GM12878 (cell line): ENCODE measurements around the gene DUOX1. TPM values are rescaled to one million over a fixed set of nuclear protein-coding genes. Genes with fewer than 3 reads are reported as not detected.
A peak's percentile ranks its signal among the peaks of the same experiment; 100 is the strongest.

ENCODE experiments used
- ATAC-seq: fragments of 200-7000 bp; cut with Tn5 transposase; 3 replicates; pipeline ENCODE4 v1.9.1; 2020; ENCODE audit warnings: mild to moderate bottlenecking, moderate library complexity
- BruUV-seq: library from RNA; stranded (reverse); fragments of 400-500 nt; replicated peaks from 2 replicates; lab custom pipeline; 2021; lab: Mats Ljungman, UMichigan
- CTCF ChIA-PET: fragments of 300-600 bp; sonication (Branson Sonifier 250); formaldehyde crosslinking; extraction: SDS; loops from one replicate; lab custom pipeline; 2021; ENCODE audit warnings: inconsistent platforms; lab: Yijun Ruan, JAX
- POLR2A ChIA-PET: fragments of 350-600 bp; formaldehyde crosslinking; extraction: SDS; loops from one replicate; lab custom pipeline; 2021; ENCODE audit warnings: inconsistent platforms; lab: Charles Lee
- RAD21 ChIA-PET: fragments of 300-600 bp; sonication (Branson Sonifier 250); formaldehyde crosslinking; loops from one replicate; lab custom pipeline; 2023; ENCODE audit warnings: antibody characterized with exemption; ENCODE audit not compliant: unreplicated experiment; lab: Charles Lee
- SMC1A ChIA-PET: fragments of 300-600 bp; sonication (Branson Sonifier 250); formaldehyde crosslinking; loops from one replicate; lab custom pipeline; 2023; ENCODE audit not compliant: unreplicated experiment, uncharacterized antibody; lab: Charles Lee
- DNase-seq: peaks from one replicate; pipeline ENCODE4 v3.0.0-alpha.2; 2011; ENCODE audit warnings: low read depth, low spot score
- FAIRE-seq: peaks from 3 replicates; lab custom pipeline; 2011; peaks lifted over from hg19 to GRCh38; lab: Jason Lieb, UNC
- H2AFZ ChIP-seq: 2 replicates; pipeline ENCODE4 v1.6.0; 2011; ENCODE audit warnings: low read depth, low read length, control low read depth; ENCODE audit not compliant: control insufficient read depth
- H3K27ac ChIP-seq: 2 replicates; pipeline ENCODE4 v1.5.1; 2011; ENCODE audit warnings: control low read depth; ENCODE audit not compliant: control insufficient read depth, insufficient read depth
- H3K27me3 ChIP-seq, 2 experiments: replicated peaks in 1 of 2; 2 replicates each; pipeline versions ENCODE4 v1.6.0 to v1.6.1; 2011; ENCODE audit warnings: low read length in 1 of 2; ENCODE audit not compliant: control insufficient read depth in 2 of 2, insufficient read depth in 2 of 2
- H3K36me3 ChIP-seq, 2 experiments: 2 replicates each; pipeline ENCODE4 v1.5.1; 2011; ENCODE audit warnings: low read length in 1 of 2; ENCODE audit not compliant: control insufficient read depth in 2 of 2, insufficient read depth in 2 of 2
- H3K4me1 ChIP-seq: 2 replicates; pipeline ENCODE4 v1.6.1; 2011; ENCODE audit warnings: mild to moderate bottlenecking, low read length, moderate library complexity, mixed read lengths; ENCODE audit not compliant: control insufficient read depth, insufficient read depth
- H3K4me2 ChIP-seq: 2 replicates; pipeline ENCODE4 v1.6.0; 2011; ENCODE audit warnings: control low read depth; ENCODE audit not compliant: control insufficient read depth, insufficient read depth
- H3K4me3 ChIP-seq: fragments of 200-600 bp; sonication (generic); 2 replicates; pipeline ENCODE4 v1.5.1; 2016
- H3K79me2 ChIP-seq: 2 replicates; pipeline ENCODE4 v1.6.0; 2011; ENCODE audit warnings: low read length; ENCODE audit not compliant: control insufficient read depth, insufficient read depth
- H3K9ac ChIP-seq: 2 replicates; pipeline ENCODE4 v1.8.0; 2011; ENCODE audit warnings: low read length, control low read depth, mixed read lengths; ENCODE audit not compliant: control insufficient read depth, insufficient read depth
- H3K9me3 ChIP-seq: replicated peaks from 3 replicates; pipeline ENCODE4 v1.5.1; 2011; ENCODE audit warnings: mild to moderate bottlenecking, low read length; ENCODE audit not compliant: control insufficient read depth, insufficient read depth
- H4K20me1 ChIP-seq: 2 replicates; pipeline ENCODE4 v1.6.0; 2011; ENCODE audit not compliant: control insufficient read depth, insufficient read depth
- CBFB ChIP-seq: IDR thresholded peaks from 2 replicates; pipeline ENCODE4 v1.6.1; 2016; ENCODE audit warnings: antibody characterized with exemption, low read depth
- CBX5 ChIP-seq: sonication (generic); IDR thresholded peaks from 2 replicates; pipeline ENCODE4 v1.6.1; 2016; ENCODE audit warnings: low read depth, moderate library complexity, mild to moderate bottlenecking, inconsistent platforms
- CHD1 ChIP-seq: IDR thresholded peaks from 2 replicates; pipeline ENCODE4 v1.6.1; 2012; ENCODE audit warnings: low read depth, low read length, improper control_type of control experiment
- CHD2 ChIP-seq: IDR thresholded peaks from 2 replicates; pipeline ENCODE4 v1.6.1; 2011; ENCODE audit warnings: low read depth, low read length, improper control_type of control experiment, borderline replicate concordance
- CREB1 ChIP-seq: IDR thresholded peaks from 2 replicates; pipeline ENCODE4 v1.6.1; 2012; ENCODE audit warnings: low read depth, mild to moderate bottlenecking, inconsistent platforms
- EGR1 ChIP-seq, 2 experiments: IDR thresholded peaks; 1 replicate in 1 of 2; 2 replicates in 1 of 2; pipeline ENCODE4 v1.6.1; 2011 to 2012; ENCODE audit warnings: low read depth in 2 of 2, low read length in 2 of 2, borderline replicate concordance in 1 of 2, mild to moderate bottlenecking in 1 of 2, moderate library complexity in 1 of 2
- FOXM1 ChIP-seq: IDR thresholded peaks from 2 replicates; pipeline ENCODE4 v1.6.1; 2012; ENCODE audit warnings: low read depth, mild to moderate bottlenecking, inconsistent platforms, low read length, moderate library complexity
- JUND ChIP-seq: IDR thresholded peaks from 2 replicates; pipeline ENCODE4 v1.6.1; 2012; ENCODE audit warnings: low read depth, mild to moderate bottlenecking, low read length, improper control_type of control experiment, moderate library complexity
- NFIC ChIP-seq: IDR thresholded peaks from 2 replicates; pipeline ENCODE4 v1.6.1; 2012; ENCODE audit warnings: low read depth, mild to moderate bottlenecking, inconsistent platforms, low read length, moderate library complexity
- NFYB ChIP-seq: IDR thresholded peaks from 2 replicates; pipeline ENCODE4 v1.6.1; 2011; ENCODE audit warnings: low read depth, mild to moderate bottlenecking, low read length, improper control_type of control experiment, moderate library complexity; ENCODE audit not compliant: insufficient read depth
- NKRF ChIP-seq: fragments of 450-650 bp; conservative IDR thresholded peaks from 2 replicates; pipeline ENCODE4 v1.6.1; 2017; ENCODE audit warnings: mild to moderate bottlenecking, moderate library complexity
- NRF1 ChIP-seq: conservative IDR thresholded peaks from 2 replicates; pipeline ENCODE4 v1.6.1; 2011; ENCODE audit warnings: mild to moderate bottlenecking, low read depth, low read length, improper control_type of control experiment
- PAX5 ChIP-seq: IDR thresholded peaks from 2 replicates; pipeline ENCODE4 v1.6.1; 2011; ENCODE audit warnings: low read depth, low read length, borderline replicate concordance
- PKNOX1 ChIP-seq: fragments of 450-650 bp; IDR thresholded peaks from 2 replicates; pipeline ENCODE4 v1.6.1; 2016; ENCODE audit warnings: mild to moderate bottlenecking
- PML ChIP-seq: IDR thresholded peaks from 2 replicates; pipeline ENCODE4 v1.6.1; 2012; ENCODE audit warnings: low read length, inconsistent platforms
- POLR2AphosphoS2 ChIP-seq: IDR thresholded peaks from 2 replicates; pipeline ENCODE4 v1.6.1; 2011; ENCODE audit warnings: low read depth, mild to moderate bottlenecking, low read length, improper control_type of control experiment, moderate library complexity
- SKIL ChIP-seq: fragments of 450-650 bp; IDR thresholded peaks from 2 replicates; pipeline ENCODE4 v1.6.1; 2017; ENCODE audit warnings: mild to moderate bottlenecking, low read depth, inconsistent platforms; ENCODE audit not compliant: poor library complexity, severe bottlenecking
- TBL1XR1 ChIP-seq: IDR thresholded peaks from 2 replicates; pipeline ENCODE4 v1.6.1; 2012; ENCODE audit warnings: low read depth, low read length, improper control_type of control experiment
- YY1 ChIP-seq: IDR thresholded peaks from 2 replicates; pipeline ENCODE4 v1.6.1; 2011; ENCODE audit warnings: low read depth, mild to moderate bottlenecking, low read length
- WGBS: methylation state at CpG from one replicate; pipeline ENCODE4 v1.1.6; 2016; ENCODE audit warnings: low lambda C conversion rate; ENCODE audit not compliant: insufficient replicate concordance, insufficient coverage; ENCODE audit errors: missing lambda C conversion rate; 5-methylcytosine and 5-hydroxymethylcytosine counted together
- in situ Hi-C: fragments of 300-500 bp; cut with MboI; formaldehyde crosslinking; loops from 9 replicates; pipeline ENCODE4 v1.14.3; 2018; ENCODE audit warnings: mixed read lengths
- intact Hi-C: fragments of 100-400 bp; cut with micrococcal nuclease; formaldehyde crosslinking; loops from one replicate; pipeline ENCODE4 v1.14.2; 2022; ENCODE audit not compliant: unreplicated experiment
- polyA plus RNA-seq, 11 experiments: library from polyadenylated mRNA; depleted of rRNA in 4 of 11; unstranded in 6 of 11; stranded (reverse) in 5 of 11; fragments of >200 nt; fragmentation: Nextera tagmentation in 4 of 11; fragmentation: Illumina TruSeq in 1 of 11; extraction: Ambion mirVana in 4 of 11; extraction: Trizol in 1 of 11; gene quantifications; 1 replicate in 1 of 11; 2 replicates in 10 of 11; pipeline versions ENCODE4 v1.2.1 to v1.2.3, GENCODE V29; 2011 to 2016; ENCODE audit warnings: inconsistent platforms in 2 of 11, missing spikeins in 2 of 11, low read depth in 1 of 11
- total RNA-seq, 4 experiments: library from RNA; depleted of rRNA in 3 of 4; stranded (reverse); fragments of >200 nt in 3 of 4; fragmentation: Illumina TruSeq in 1 of 4; extraction: Trizol in 1 of 4; gene quantifications; 2 replicates each; pipeline versions ENCODE4 v1.2.1 to v1.2.3, GENCODE V29; 2013 to 2021

Gene DUOX1
- total and polyA plus RNA-seq, 10 of the 15 experiments (the other 5 are each of a cell fraction or from before 2014, with no cell fraction given) = 0.02 to 2.1 (median 0.26) TPM; not detected in 3

GRCh38 chr15:45114076-45114750, 15.6 kb upstream of the DUOX1 start, which contains the start of the genes DUOX2 and DUOXA2:
Gene DUOX2, minus strand, starts transcription at chr15:45114172. Its CDS starts 761 bp downstream, at chr15:45113411.
Gene DUOXA2, plus strand, starts transcription at chr15:45114326. Its CDS starts 280 bp downstream, at chr15:45114606.
- CTCF ChIA-PET = interaction anchor here (0.6 to 1.3 kb wide), 3 partner anchors 12 to 315 kb away, joined by 4 to 5 read pairs (median 5); no protein-coding TSS in a partner anchor
- FAIRE-seq (no peak), DNase-seq (no peak), ATAC-seq (no peak)
- WGBS = 2% methylated on average over 42 of the region's 42 CpGs
- RAD21 ChIA-PET = no interaction called here
- TF ChIP-seq EGR1 (IDR thresholded peaks at IDR 0.05; ENCODE audit: borderline replicate concordance in 1 of 2, low read depth in 2 of 2, low read length in 2 of 2) (no peak), YY1 (no peak), CREB1 (no peak), SKIL (no peak), PML (no peak), CBFB (no peak), FOXM1 (no peak), NFYB (no peak), NKRF (no peak), POLR2AphosphoS2 (no peak), NRF1 (no peak), CBX5 (no peak), PAX5 (no peak), CHD1 (no peak), CHD2 (no peak), JUND (no peak), NFIC (no peak), TBL1XR1 (no peak), PKNOX1 (no peak)
- Histone ChIP-seq H3K79me2 (no peaks in the 10 kb centered on the region), H3K4me1 (no peaks in the 10 kb centered on the region; the same call in 1 of the 2 replicates), H3K27me3 (peaks cover 24 to 39% of the 10 kb centered on the region in 2 experiments), H3K36me3 (no peaks in the 10 kb centered on the region), H3K9ac (no peak within 1 kb of the TSS), H4K20me1 (no peaks in the 10 kb centered on the region), H3K9me3 (no peaks in the 10 kb centered on the region), H2AFZ (no peak within 1 kb of the TSS), H3K27ac (no peak within 1 kb of the TSS), H3K4me2 (peak within 1 kb of the TSS; percentile 39; the same call in 1 of the 2 replicates), H3K4me3 (0 out of 2 replicates have a peak within 1 kb of the TSS, but pooled peaks have one; percentile 5)
- BruUV-seq = no TSS peak
- POLR2A ChIA-PET = no interaction called here
- SMC1A ChIA-PET = no interaction called here
- in situ Hi-C loops = loop anchor here (10.0 kb wide), 1 partner anchor 61 kb away; no protein-coding TSS in a partner anchor
- intact Hi-C loops = no loop called here
